ENCODE results near the gene OR5AC2.

The OR5AC2 gene, protein sequence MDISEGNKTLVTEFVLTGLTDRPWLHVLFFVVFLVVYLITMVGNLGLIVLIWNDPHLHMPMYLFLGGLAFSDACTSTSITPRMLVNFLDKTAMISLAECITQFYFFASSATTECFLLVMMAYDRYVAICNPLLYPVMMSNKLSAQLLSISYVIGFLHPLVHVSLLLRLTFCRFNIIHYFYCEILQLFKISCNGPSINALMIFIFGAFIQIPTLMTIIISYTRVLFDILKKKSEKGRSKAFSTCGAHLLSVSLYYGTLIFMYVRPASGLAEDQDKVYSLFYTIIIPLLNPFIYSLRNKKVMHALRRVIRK

DNA sequence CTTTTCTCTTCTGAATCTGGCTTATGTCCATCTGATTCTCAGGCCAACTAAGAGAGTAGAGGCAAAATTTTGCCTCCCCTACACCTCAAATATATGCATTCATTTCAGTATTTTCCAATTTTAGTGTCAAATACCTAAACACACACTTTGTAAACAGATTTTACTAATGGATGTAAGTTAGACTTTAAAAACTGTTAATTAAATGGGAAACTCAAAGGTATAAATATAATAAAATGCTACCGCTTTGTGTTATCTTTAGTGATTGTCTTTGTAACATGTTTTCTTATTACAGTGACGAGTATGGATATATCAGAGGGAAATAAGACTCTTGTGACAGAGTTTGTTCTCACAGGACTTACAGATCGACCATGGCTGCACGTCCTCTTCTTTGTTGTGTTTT is at the start of gene OR5AC2:
Gene OR5AC2 (plus strand): TSS at position 301 of the 400 bp plus-strand sequence. CDS start 0 bp downstream, at position 301.
- Histone ChIP-seq H3K9ac (ENCODE audit: insufficient read length, low read depth) (no peak within 1 kb of the TSS), H3K4me1 (ENCODE audit: insufficient read depth, insufficient read length) (no peaks in the 10 kb centered on the region), H3K27me3 (ENCODE audit: insufficient read depth, insufficient read length) (no peaks in the 10 kb centered on the region), H3K9me3 (ENCODE audit: insufficient read depth, low read length) (no peaks in the 10 kb centered on the region), H3K36me3 (ENCODE audit: insufficient read depth, insufficient read length, low read length) (no peaks in the 10 kb centered on the region), H3K4me3 (ENCODE audit: insufficient read length, low read depth) (no peak within 1 kb of the TSS)
- no peak for DNase-seq (ENCODE audit: low read depth, low spot score)
- TF ChIP-seq SUZ12 (IDR thresholded peaks at IDR 0.05; ENCODE audit: extremely low read depth, insufficient read depth, insufficient read length) (no peak), ZNF274 (IDR thresholded peaks at IDR 0.05; ENCODE audit: low read depth, low read length) (no peak), YY1 (IDR thresholded peaks at IDR 0.05; ENCODE audit: insufficient read depth, insufficient read length) (no peak)

DNA sequence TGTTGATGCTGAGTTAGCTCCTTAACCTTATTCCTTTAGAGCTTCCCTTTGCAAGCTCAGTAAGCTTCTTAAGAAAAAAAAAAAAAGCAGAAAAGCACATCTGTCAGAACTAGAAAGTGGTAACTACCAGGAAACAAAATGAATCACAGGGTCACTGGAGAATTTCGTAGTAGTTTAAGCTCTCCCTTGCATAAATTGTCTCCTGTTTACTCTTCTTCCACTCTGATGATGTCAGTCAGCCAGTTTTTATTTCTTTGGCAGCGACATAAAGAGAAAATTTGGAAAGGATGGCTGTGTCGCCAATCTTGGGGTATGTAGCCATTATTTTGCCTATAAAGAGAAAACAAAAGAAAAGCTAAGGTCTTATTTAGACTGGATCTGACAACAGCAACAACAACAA is 48.7 kb upstream of the OR5AC2 start:
- H3K36me3 ChIP-seq (ENCODE audit: insufficient read depth, insufficient read length, low read length): no peaks in the 10 kb centered on the region
- H3K4me1 ChIP-seq (ENCODE audit: insufficient read depth, insufficient read length): no peaks in the 10 kb centered on the region
- TF ChIP-seq YY1 (IDR thresholded peaks at IDR 0.05; ENCODE audit: insufficient read depth, insufficient read length) (no peak), SUZ12 (IDR thresholded peaks at IDR 0.05; ENCODE audit: extremely low read depth, insufficient read depth, insufficient read length) (no peak), ZNF274 (IDR thresholded peaks at IDR 0.05; ENCODE audit: low read depth, low read length) (no peak)
- no peak overlapping the region for H3K9ac ChIP-seq (ENCODE audit: insufficient read length, low read depth)
- H3K27me3 ChIP-seq (ENCODE audit: insufficient read depth, insufficient read length): no peaks in the 10 kb centered on the region
- DNase-seq (ENCODE audit: low read depth, low spot score): no peak
- no peak overlapping the region for H3K4me3 ChIP-seq (ENCODE audit: insufficient read length, low read depth)
- H3K9me3 ChIP-seq (ENCODE audit: insufficient read depth, low read length): no peaks in the 10 kb centered on the region; the same call in 1 of the 2 replicates

DNA sequence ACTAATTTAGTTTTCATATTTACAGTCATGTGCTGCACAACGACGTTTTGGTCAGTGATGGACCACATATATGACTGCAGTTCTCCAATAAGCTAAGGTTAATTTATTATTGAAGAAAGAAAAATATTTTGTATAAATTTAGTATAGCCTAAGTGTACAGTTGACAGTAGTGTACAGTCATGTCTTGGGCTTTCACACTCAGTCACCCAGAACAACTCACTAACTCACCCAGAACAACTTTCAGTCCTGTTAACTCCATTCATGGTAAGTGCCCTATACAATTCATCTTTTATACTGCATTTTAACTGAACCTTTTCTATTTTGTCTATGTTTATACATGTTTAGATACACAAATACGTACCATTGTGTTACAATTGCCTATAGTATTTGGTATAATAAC is 48.1 kb upstream of the OR5AC2 start:
- Histone ChIP-seq H3K27me3 (ENCODE audit: insufficient read depth, insufficient read length) (no peaks in the 10 kb centered on the region), H3K4me1 (ENCODE audit: insufficient read depth, insufficient read length) (no peaks in the 10 kb centered on the region), H3K36me3 (ENCODE audit: insufficient read depth, insufficient read length, low read length) (no peaks in the 10 kb centered on the region), H3K9me3 (ENCODE audit: insufficient read depth, low read length) (no peaks in the 10 kb centered on the region; the same call in 1 of the 2 replicates), H3K4me3 (ENCODE audit: insufficient read length, low read depth) (no peak overlapping the region), H3K9ac (ENCODE audit: insufficient read length, low read depth) (no peak overlapping the region)
- no peak for TF ChIP-seq SUZ12 (IDR thresholded peaks at IDR 0.05; ENCODE audit: extremely low read depth, insufficient read depth, insufficient read length)
- DNase-seq (ENCODE audit: low read depth, low spot score): no peak

DNA sequence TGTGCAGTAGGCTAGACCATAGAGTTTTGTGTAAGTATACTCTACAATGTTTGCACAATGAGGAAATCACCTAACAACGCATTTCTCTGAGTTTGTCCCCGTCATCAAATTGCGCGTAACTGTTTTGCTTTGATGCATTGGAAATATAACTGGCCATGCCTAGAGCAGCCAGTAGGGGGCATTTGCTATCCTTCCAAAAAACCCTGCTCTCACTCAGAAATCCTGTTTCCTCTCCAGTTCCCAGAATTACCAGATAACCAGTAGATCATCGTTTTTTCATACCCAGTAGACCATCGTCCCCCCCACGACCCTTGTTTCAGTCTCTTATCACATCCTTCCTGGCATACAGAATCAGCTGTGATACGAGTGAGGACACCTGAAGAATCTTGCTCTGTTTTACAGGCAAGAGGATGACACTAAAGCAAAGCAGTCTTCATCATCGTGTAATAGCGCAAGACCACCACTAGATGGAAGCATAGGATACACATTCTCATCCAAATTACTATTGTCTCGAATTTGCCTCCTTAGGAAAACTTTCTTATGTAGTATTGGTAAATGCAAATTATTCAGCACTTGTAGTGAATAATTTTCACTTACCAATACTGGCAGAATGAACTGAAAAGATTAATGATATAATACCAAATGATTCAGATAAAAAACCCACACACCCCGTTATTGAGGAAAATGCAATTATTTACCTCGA is 47.5 kb upstream of the OR5AC2 start:
- Histone ChIP-seq H3K4me3 (ENCODE audit: insufficient read length, low read depth) (peak overlapping the region; percentile 31), H3K9me3 (ENCODE audit: insufficient read depth, low read length) (no peaks in the 10 kb centered on the region; the same call in 1 of the 2 replicates), H3K27me3 (ENCODE audit: insufficient read depth, insufficient read length) (no peaks in the 10 kb centered on the region), H3K4me1 (ENCODE audit: insufficient read depth, insufficient read length) (no peaks in the 10 kb centered on the region), H3K9ac (ENCODE audit: insufficient read length, low read depth) (peak overlapping the region; percentile 46), H3K36me3 (ENCODE audit: insufficient read depth, insufficient read length, low read length) (no peaks in the 10 kb centered on the region)
- peak; percentile 77 for DNase-seq (ENCODE audit: low read depth, low spot score)
- no peak for TF ChIP-seq SUZ12 (IDR thresholded peaks at IDR 0.05; ENCODE audit: extremely low read depth, insufficient read depth, insufficient read length)
- TF ChIP-seq YY1 (IDR thresholded peaks at IDR 0.05; ENCODE audit: insufficient read depth, insufficient read length): no peak
- no peak for TF ChIP-seq ZNF274 (IDR thresholded peaks at IDR 0.05; ENCODE audit: low read depth, low read length)

DNA sequence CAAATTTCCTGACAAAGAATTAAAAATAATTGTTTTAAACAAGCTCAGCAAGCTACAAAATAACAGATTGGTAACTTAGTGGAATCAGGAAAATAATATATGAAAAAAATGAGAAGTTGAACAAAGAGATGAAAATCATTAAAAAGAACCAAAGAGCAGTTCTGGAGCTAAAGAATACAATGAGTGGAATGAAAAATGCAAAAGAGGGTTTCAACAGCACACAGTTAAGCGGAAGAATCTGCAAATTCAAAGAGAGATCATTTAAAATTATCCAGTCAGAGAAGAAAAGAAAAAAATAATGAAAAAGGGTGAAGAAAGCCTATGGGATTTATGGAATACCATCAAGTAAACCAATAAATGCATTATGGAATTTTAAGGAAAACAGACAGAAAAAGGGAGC is 45.6 kb upstream of the OR5AC2 start:
- H3K27me3 ChIP-seq (ENCODE audit: insufficient read depth, insufficient read length): no peaks in the 10 kb centered on the region
- H3K4me3 ChIP-seq (ENCODE audit: insufficient read length, low read depth): no peak overlapping the region
- TF ChIP-seq SUZ12 (IDR thresholded peaks at IDR 0.05; ENCODE audit: extremely low read depth, insufficient read depth, insufficient read length) (no peak), YY1 (IDR thresholded peaks at IDR 0.05; ENCODE audit: insufficient read depth, insufficient read length) (no peak), ZNF274 (IDR thresholded peaks at IDR 0.05; ENCODE audit: low read depth, low read length) (no peak)
- no peaks in the 10 kb centered on the region for H3K4me1 ChIP-seq (ENCODE audit: insufficient read depth, insufficient read length)
- no peak for DNase-seq (ENCODE audit: low read depth, low spot score)
- H3K9me3 ChIP-seq (ENCODE audit: insufficient read depth, low read length): no peaks in the 10 kb centered on the region; the same call in 1 of the 2 replicates
- H3K36me3 ChIP-seq (ENCODE audit: insufficient read depth, insufficient read length, low read length): no peaks in the 10 kb centered on the region
- no peak overlapping the region for H3K9ac ChIP-seq (ENCODE audit: insufficient read length, low read depth)

DNA sequence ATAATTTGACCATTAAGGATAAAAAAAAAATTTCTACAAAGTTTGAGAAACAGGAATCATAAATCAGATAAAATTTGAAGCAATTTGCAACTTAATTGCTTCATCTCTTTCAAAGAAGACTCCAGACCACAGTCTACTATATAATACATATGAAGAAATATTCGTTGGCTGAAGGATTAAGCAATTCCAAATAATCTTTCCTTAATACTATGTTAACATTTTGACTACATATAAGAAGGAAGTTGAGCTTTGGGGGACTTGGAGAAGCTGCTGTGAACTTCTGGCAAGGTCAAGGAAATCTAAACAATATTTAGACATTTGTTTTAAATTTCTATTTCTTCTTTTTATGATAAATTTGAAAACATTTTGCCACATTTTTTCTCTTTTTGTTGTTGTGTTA is 38.4 kb upstream of the OR5AC2 start:
- no peak overlapping the region for H3K4me3 ChIP-seq (ENCODE audit: insufficient read length, low read depth)
- H3K4me1 ChIP-seq (ENCODE audit: insufficient read depth, insufficient read length): no peaks in the 10 kb centered on the region
- no peak for DNase-seq (ENCODE audit: low read depth, low spot score)

DNA sequence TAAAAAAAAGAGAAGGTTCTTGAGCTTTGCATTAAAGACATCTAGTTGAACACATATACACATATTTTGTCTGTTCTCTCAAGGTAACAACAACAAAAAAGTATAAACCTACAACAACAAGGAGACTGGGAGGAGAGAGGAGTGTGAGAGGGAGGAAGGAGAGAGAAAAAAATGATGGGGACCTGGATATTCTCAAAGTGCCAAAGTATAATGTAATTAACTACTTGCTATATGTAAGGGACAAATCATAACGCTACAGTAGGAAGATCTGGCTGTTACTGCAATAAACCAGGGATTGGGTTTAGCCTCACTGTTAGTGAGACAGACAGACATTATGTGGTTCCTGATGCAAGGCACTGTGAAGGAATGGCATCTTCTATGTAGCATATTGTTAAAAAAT is 37.7 kb upstream of the OR5AC2 start:
- no peak overlapping the region for H3K4me3 ChIP-seq (ENCODE audit: insufficient read length, low read depth)
- no peaks in the 10 kb centered on the region for H3K36me3 ChIP-seq (ENCODE audit: insufficient read depth, insufficient read length, low read length)
- H3K4me1 ChIP-seq (ENCODE audit: insufficient read depth, insufficient read length): no peaks in the 10 kb centered on the region
- no peak for TF ChIP-seq SUZ12 (IDR thresholded peaks at IDR 0.05; ENCODE audit: extremely low read depth, insufficient read depth, insufficient read length)
- no peak for TF ChIP-seq ZNF274 (IDR thresholded peaks at IDR 0.05; ENCODE audit: low read depth, low read length)
- TF ChIP-seq YY1 (IDR thresholded peaks at IDR 0.05; ENCODE audit: insufficient read depth, insufficient read length): no peak
- no peak for DNase-seq (ENCODE audit: low read depth, low spot score)
- no peaks in the 10 kb centered on the region for H3K9me3 ChIP-seq (ENCODE audit: insufficient read depth, low read length)
- no peaks in the 10 kb centered on the region for H3K27me3 ChIP-seq (ENCODE audit: insufficient read depth, insufficient read length)
- H3K9ac ChIP-seq (ENCODE audit: insufficient read length, low read depth): no peak overlapping the region

More for the DNA sequence above, 38.4 kb upstream of the OR5AC2 start:
- no peak for TF ChIP-seq YY1 (IDR thresholded peaks at IDR 0.05; ENCODE audit: insufficient read depth, insufficient read length)
- TF ChIP-seq SUZ12 (IDR thresholded peaks at IDR 0.05; ENCODE audit: extremely low read depth, insufficient read depth, insufficient read length): no peak
- TF ChIP-seq ZNF274 (IDR thresholded peaks at IDR 0.05; ENCODE audit: low read depth, low read length): no peak
- Histone ChIP-seq H3K27me3 (ENCODE audit: insufficient read depth, insufficient read length) (no peaks in the 10 kb centered on the region), H3K9me3 (ENCODE audit: insufficient read depth, low read length) (no peaks in the 10 kb centered on the region), H3K9ac (ENCODE audit: insufficient read length, low read depth) (no peak overlapping the region), H3K36me3 (ENCODE audit: insufficient read depth, insufficient read length, low read length) (no peaks in the 10 kb centered on the region)
